Myocyte (in vitro differentiated cells): Measurements from ENCODE around the gene ZNF560. TPM values are rescaled to one million over a fixed set of nuclear protein-coding genes. Genes with fewer than 3 reads are reported as not detected.

ENCODE experiments used
- DNase-seq: peaks from one replicate; pipeline ENCODE4 v3.0.0-alpha.2; 2012; ENCODE audit warnings: low read depth
- total RNA-seq: library from RNA; depleted of rRNA; stranded (reverse); fragments of >200 nt; gene quantifications from 2 replicates; pipeline ENCODE4 v1.2.3, GENCODE V29; 2014

The ZNF560 gene
- total RNA-seq, 1 donor from 2014 or later: not detected

- DNase-seq: no peak
Measured at GRCh38 chr19:9436358-9436757, 62.1 kb downstream of the ZNF560 start.

GRCh38 chr19:9435279-9436268 lies 62.8 kb downstream of the ZNF560 start, which contains the start of gene ZNF266:
Gene ZNF266 (minus strand): TSS chr19:9435573. CDS start chr19:9420089, 15,484 bp downstream.
- peak; percentile 93 for DNase-seq

DNA sequence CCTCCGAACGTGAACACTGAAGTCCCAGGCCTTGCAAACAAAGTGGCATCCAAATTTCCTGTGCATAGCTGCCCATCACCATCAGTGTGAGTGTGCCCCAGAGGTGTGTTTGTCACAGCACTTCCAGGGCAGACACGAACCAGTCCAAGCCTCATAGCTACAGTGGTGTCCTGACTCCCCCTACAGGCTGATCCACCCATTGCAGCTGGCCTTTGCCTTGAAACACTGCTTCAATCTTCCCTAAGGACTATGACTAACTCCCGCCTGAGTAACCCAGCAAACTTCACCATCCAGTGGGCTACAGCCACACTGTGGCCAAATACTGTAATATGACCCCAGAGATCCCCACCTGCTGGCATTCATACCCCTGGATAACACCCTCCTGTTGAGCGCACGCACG lies 66.9 kb downstream of the ZNF560 start:
- DNase-seq: peak; percentile 36

DNA sequence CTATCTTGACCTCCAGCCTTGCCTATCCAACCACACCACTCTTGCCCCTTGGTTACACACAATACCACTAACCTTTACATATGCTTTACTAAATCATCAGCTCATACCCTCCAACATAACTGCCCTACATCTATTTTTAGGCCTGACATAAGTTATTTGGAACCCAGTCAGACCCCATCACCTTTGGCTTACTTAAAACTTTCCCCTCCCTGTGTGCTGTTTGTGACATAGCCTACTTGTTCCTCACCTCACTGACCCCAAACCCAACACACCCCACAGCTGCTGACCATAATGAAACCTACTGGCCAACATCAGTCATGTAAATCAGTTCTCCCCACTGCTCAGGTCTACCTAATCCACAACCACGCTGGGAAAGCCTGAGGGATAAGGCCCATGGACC lies 68.0 kb downstream of the ZNF560 start:
- DNase-seq: no peak

DNA sequence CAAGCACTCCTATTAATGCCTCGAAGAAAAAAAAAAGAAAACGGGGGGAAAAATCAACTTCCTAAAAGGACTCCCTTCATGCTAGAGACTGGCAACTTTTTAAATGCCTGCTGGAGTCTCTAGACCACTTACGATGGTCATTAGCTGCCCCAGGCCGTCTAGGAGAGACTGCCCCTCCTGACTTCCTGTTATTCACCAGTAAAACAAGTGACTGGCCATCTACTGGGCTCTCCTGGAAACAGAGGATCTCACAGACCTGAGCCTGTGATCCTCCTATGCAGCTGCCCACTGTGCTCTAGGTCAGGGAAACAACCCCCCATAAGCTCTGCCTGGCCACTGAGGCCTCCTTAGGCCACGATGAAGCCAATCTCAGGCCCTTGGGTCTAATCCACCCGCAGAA lies 70.5 kb downstream of the ZNF560 start:
- DNase-seq: no peak

Other genes with a start within 250 kb of the ZNF560 start
- gene OR7E24, start 247.7 kb downstream of the ZNF560 start, total RNA-seq: not detected in 2 replicates
- 17.1 and 18.5 TPM in 2 replicates for gene ZNF699, start 188.8 kb downstream of the ZNF560 start, total RNA-seq
- gene ZNF559, start 174.4 kb downstream of the ZNF560 start, total RNA-seq: 4.4 and 8.1 TPM in 2 replicates
- gene ZNF177, start 135.6 kb downstream of the ZNF560 start, total RNA-seq: 1.7 and 1.8 TPM in 2 replicates
- gene ZNF266, start 63.0 kb downstream of the ZNF560 start, total RNA-seq: 15.2 and 29.9 TPM in 2 replicates
- gene ZNF426, start 40.0 kb upstream of the ZNF560 start, total RNA-seq: 13.7 and 18.0 TPM in 2 replicates
- gene ZNF121, start 85.9 kb upstream of the ZNF560 start, total RNA-seq: 39.0 and 44.3 TPM in 2 replicates
- gene ZNF561, start 122.6 kb upstream of the ZNF560 start, total RNA-seq: 32.9 and 55.2 TPM in 2 replicates
- 21.3 and 21.8 TPM in 2 replicates for gene ZNF562, start 176.5 kb upstream of the ZNF560 start, total RNA-seq